Measurements from ENCODE around the gene LATS2.
A peak's percentile ranks its signal among the peaks of the same experiment; 100 is the strongest.
"Not testable (repeated sequence)": the region's sequence is repeated elsewhere in the genome, so short reads cannot be mapped to it uniquely, and the experiment has no call there.

LATS2 gene

GRCh38 chr13:21051675-21052074, 9.7 kb downstream of the LATS2 start:
- Histone ChIP-seq H2BK120ac (ENCODE audit: low read depth, low read length) (no peak overlapping the region), H3K27me3 (ENCODE audit: control insufficient read depth in 3 of 3, insufficient read depth in 3 of 3, low read depth in 1 of 3, low read length in 3 of 3) (no peaks in the 10 kb centered on the region), H2AK5ac (ENCODE audit: low read depth, low read length) (no peak overlapping the region), H3K36me3 (replicated peaks in 1 of 2; ENCODE audit: control insufficient read depth in 2 of 2, insufficient read depth in 2 of 2, low read length in 2 of 2) (peaks cover 3 to 39% of the 10 kb centered on the region in 2 donors), H2BK15ac (ENCODE audit: low read length) (no peak overlapping the region), H3K18ac (ENCODE audit: low read length) (no peak overlapping the region), H3K4me3 (ENCODE audit: low read length in 2 of 2) (no peak overlapping the region), H3K4me1 (ENCODE audit: control insufficient read depth in 2 of 2, insufficient read depth in 1 of 2, low read depth in 1 of 2, low read length in 2 of 2) (peaks cover 0 to 3% of the 10 kb centered on the region in 2 donors), H2BK5ac (ENCODE audit: low read length) (no peak overlapping the region), H3K79me1 (ENCODE audit: low read depth, low read length) (peaks cover 11% of the 10 kb centered on the region), H4K8ac (ENCODE audit: low read depth, low read length) (no peak overlapping the region), H3K4me2 (ENCODE audit: insufficient read depth, low read length, poor library complexity, severe bottlenecking) (no peak overlapping the region), H4K91ac (ENCODE audit: low read depth, low read length, poor library complexity) (no peak overlapping the region), H3K9me3 (replicated peaks in 1 of 2; ENCODE audit: control insufficient read depth in 2 of 2, insufficient read depth in 1 of 2, low read depth in 1 of 2, low read length in 2 of 2) (no peaks in the 10 kb centered on the region), H3K14ac (ENCODE audit: low read length) (no peak overlapping the region), H3K9ac (ENCODE audit: low read depth, low read length, poor library complexity) (peak overlapping the region; percentile 5), H3K27ac (replicated peaks; ENCODE audit: low read length) (no peak overlapping the region), H3K4ac (ENCODE audit: low read length) (no peak overlapping the region), H2BK12ac (ENCODE audit: low read length) (no peak overlapping the region), H2AFZ (ENCODE audit: low read length) (no peak overlapping the region), H3K23ac (ENCODE audit: low read depth, low read length, poor library complexity) (no peak overlapping the region)
- no peak for DNase-seq (ENCODE audit: low spot score)
- WGBS, 2 donors (ENCODE audit: extremely low coverage in 2 of 2, insufficient read length in 2 of 2, insufficient replicate concordance in 1 of 2), result no CpG with 5 or more reads among the region's 3 CpGs

- H2BK5ac ChIP-seq (ENCODE audit: low read length), result no peak overlapping the region
- H3K27ac ChIP-seq (replicated peaks; ENCODE audit: low read length), result no peak overlapping the region
- H3K9me3 ChIP-seq (replicated peaks in 1 of 2; ENCODE audit: control insufficient read depth in 2 of 2, insufficient read depth in 1 of 2, low read depth in 1 of 2, low read length in 2 of 2), result no peaks in the 10 kb centered on the region
- H3K27me3 ChIP-seq (ENCODE audit: control insufficient read depth in 3 of 3, insufficient read depth in 3 of 3, low read depth in 1 of 3, low read length in 3 of 3), result no peaks in the 10 kb centered on the region
- WGBS, 2 donors (ENCODE audit: extremely low coverage in 2 of 2, insufficient read length in 2 of 2, insufficient replicate concordance in 1 of 2), result no CpG with 5 or more reads among the region's 16 CpGs
- H3K36me3 ChIP-seq (replicated peaks in 1 of 2; ENCODE audit: control insufficient read depth in 2 of 2, insufficient read depth in 2 of 2, low read length in 2 of 2), result peaks cover 6 to 44% of the 10 kb centered on the region in 2 donors
- H2BK15ac ChIP-seq (ENCODE audit: low read length), result no peak overlapping the region
- H3K23ac ChIP-seq (ENCODE audit: low read depth, low read length, poor library complexity), result no peak overlapping the region
- no peak overlapping the region for H4K91ac ChIP-seq (ENCODE audit: low read depth, low read length, poor library complexity)
- H3K9ac ChIP-seq (ENCODE audit: low read depth, low read length, poor library complexity), result no peak overlapping the region
- peaks cover 9% of the 10 kb centered on the region for H3K79me1 ChIP-seq (ENCODE audit: low read depth, low read length)
- no peak overlapping the region for H2AFZ ChIP-seq (ENCODE audit: low read length)
- H3K4ac ChIP-seq (ENCODE audit: low read length), result no peak overlapping the region
- no peak overlapping the region for H3K14ac ChIP-seq (ENCODE audit: low read length)
- H3K4me2 ChIP-seq (ENCODE audit: insufficient read depth, low read length, poor library complexity, severe bottlenecking), result no peak overlapping the region
- no peaks in the 10 kb centered on the region for H3K4me1 ChIP-seq (ENCODE audit: control insufficient read depth in 2 of 2, insufficient read depth in 1 of 2, low read depth in 1 of 2, low read length in 2 of 2)
- no peak overlapping the region for H2AK5ac ChIP-seq (ENCODE audit: low read depth, low read length)
- peak overlapping the region in 1 of 2 donors; percentile 63 for H3K4me3 ChIP-seq (ENCODE audit: low read length in 2 of 2)
- H2BK12ac ChIP-seq (ENCODE audit: low read length), result no peak overlapping the region
- H4K8ac ChIP-seq (ENCODE audit: low read depth, low read length), result no peak overlapping the region
- no peak for DNase-seq (ENCODE audit: low spot score)
- H3K18ac ChIP-seq (ENCODE audit: low read length), result no peak overlapping the region
- H2BK120ac ChIP-seq (ENCODE audit: low read depth, low read length), result no peak overlapping the region
Observed at GRCh38 chr13:21050288-21051197, 10.8 kb downstream of the LATS2 start.

DNA sequence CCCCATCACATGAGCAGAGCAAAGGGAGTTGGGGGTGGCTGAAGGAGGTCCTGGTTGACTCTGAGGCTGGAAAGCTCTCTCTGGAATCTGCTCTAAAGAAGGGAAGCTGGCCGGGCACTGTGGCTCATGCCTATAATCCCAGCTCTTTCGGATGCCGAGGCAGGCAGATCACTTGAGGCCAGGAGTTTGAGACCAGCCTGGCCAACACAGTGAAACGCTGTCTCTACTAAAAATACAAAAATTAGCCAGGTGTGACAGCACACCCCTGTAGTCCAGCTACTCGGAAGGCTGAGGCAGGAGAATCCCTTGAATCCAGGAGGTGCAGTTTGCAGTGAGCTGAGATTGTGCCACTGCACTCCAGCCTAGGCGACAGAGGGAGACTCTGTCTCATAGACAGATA, 11.7 kb downstream of the LATS2 start:
- H2BK5ac ChIP-seq (ENCODE audit: low read length); H3K9me3 ChIP-seq (replicated peaks in 1 of 2; ENCODE audit: control insufficient read depth in 2 of 2, insufficient read depth in 1 of 2, low read depth in 1 of 2, low read length in 2 of 2); H3K4me3 ChIP-seq (ENCODE audit: low read length in 2 of 2); H2BK120ac ChIP-seq (ENCODE audit: low read depth, low read length); H3K14ac ChIP-seq (ENCODE audit: low read length); H4K8ac ChIP-seq (ENCODE audit: low read depth, low read length); H2BK12ac ChIP-seq (ENCODE audit: low read length); H3K4me1 ChIP-seq (ENCODE audit: control insufficient read depth in 2 of 2, insufficient read depth in 1 of 2, low read depth in 1 of 2, low read length in 2 of 2); DNase-seq (ENCODE audit: low spot score); H3K23ac ChIP-seq (ENCODE audit: low read depth, low read length, poor library complexity); H3K4me2 ChIP-seq (ENCODE audit: insufficient read depth, low read length, poor library complexity, severe bottlenecking); H3K18ac ChIP-seq (ENCODE audit: low read length); H3K27ac ChIP-seq (replicated peaks; ENCODE audit: low read length); H2AK5ac ChIP-seq (ENCODE audit: low read depth, low read length); H3K9ac ChIP-seq (ENCODE audit: low read depth, low read length, poor library complexity); H2BK15ac ChIP-seq (ENCODE audit: low read length); H3K4ac ChIP-seq (ENCODE audit: low read length); H3K27me3 ChIP-seq (ENCODE audit: control insufficient read depth in 3 of 3, insufficient read depth in 3 of 3, low read depth in 1 of 3, low read length in 3 of 3); H4K91ac ChIP-seq (ENCODE audit: low read depth, low read length, poor library complexity); H2AFZ ChIP-seq (ENCODE audit: low read length): not testable (repeated sequence)
- peaks cover 11% of the 10 kb centered on the region for H3K79me1 ChIP-seq (ENCODE audit: low read depth, low read length)
- H3K36me3 ChIP-seq (replicated peaks in 1 of 2; ENCODE audit: control insufficient read depth in 2 of 2, insufficient read depth in 2 of 2, low read length in 2 of 2), result peaks cover 8 to 52% of the 10 kb centered on the region in 2 donors
- no CpG with 5 or more reads among the region's 6 CpGs for WGBS, 2 donors (ENCODE audit: extremely low coverage in 2 of 2, insufficient read length in 2 of 2, insufficient replicate concordance in 1 of 2)

- Histone ChIP-seq H2BK15ac (ENCODE audit: low read length) (no peak overlapping the region), H3K4me2 (ENCODE audit: insufficient read depth, low read length, poor library complexity, severe bottlenecking) (no peak overlapping the region), H2BK5ac (ENCODE audit: low read length) (no peak overlapping the region), H3K9me3 (replicated peaks in 1 of 2; ENCODE audit: control insufficient read depth in 2 of 2, insufficient read depth in 1 of 2, low read depth in 1 of 2, low read length in 2 of 2) (no peaks in the 10 kb centered on the region), H3K14ac (ENCODE audit: low read length) (no peak overlapping the region), H4K91ac (ENCODE audit: low read depth, low read length, poor library complexity) (no peak overlapping the region), H3K36me3 (replicated peaks in 1 of 2; ENCODE audit: control insufficient read depth in 2 of 2, insufficient read depth in 2 of 2, low read length in 2 of 2) (peaks cover 9 to 58% of the 10 kb centered on the region in 2 donors), H3K79me1 (ENCODE audit: low read depth, low read length) (peaks cover 11% of the 10 kb centered on the region), H3K9ac (ENCODE audit: low read depth, low read length, poor library complexity) (no peak overlapping the region), H3K4me1 (ENCODE audit: control insufficient read depth in 2 of 2, insufficient read depth in 1 of 2, low read depth in 1 of 2, low read length in 2 of 2) (no peaks in the 10 kb centered on the region), H3K18ac (ENCODE audit: low read length) (no peak overlapping the region), H3K27ac (replicated peaks; ENCODE audit: low read length) (no peak overlapping the region), H2BK120ac (ENCODE audit: low read depth, low read length) (no peak overlapping the region), H2AFZ (ENCODE audit: low read length) (no peak overlapping the region), H2BK12ac (ENCODE audit: low read length) (no peak overlapping the region), H3K27me3 (ENCODE audit: control insufficient read depth in 3 of 3, insufficient read depth in 3 of 3, low read depth in 1 of 3, low read length in 3 of 3) (no peaks in the 10 kb centered on the region), H3K4ac (ENCODE audit: low read length) (no peak overlapping the region), H4K8ac (ENCODE audit: low read depth, low read length) (no peak overlapping the region), H3K23ac (ENCODE audit: low read depth, low read length, poor library complexity) (no peak overlapping the region), H2AK5ac (ENCODE audit: low read depth, low read length) (no peak overlapping the region), H3K4me3 (ENCODE audit: low read length in 2 of 2) (no peak overlapping the region)
- no CpG with 5 or more reads among the region's 6 CpGs for WGBS, 2 donors (ENCODE audit: extremely low coverage in 2 of 2, insufficient read length in 2 of 2, insufficient replicate concordance in 1 of 2)
- no peak for DNase-seq (ENCODE audit: low spot score)
Observed at GRCh38 chr13:21048901-21049698, 12.3 kb downstream of the LATS2 start.
